ENCODE measurements around the gene CMTM1.

Gene CMTM1

GRCh38 chr16:66539623-66540469, 26.4 kb upstream of the CMTM1 start:
- no peaks in the 10 kb centered on the region for H4K20me1 ChIP-seq (ENCODE audit: control insufficient read depth, insufficient read depth, low read depth, low read length)
- no peaks in the 10 kb centered on the region for H3K9me2 ChIP-seq (replicated peaks; ENCODE audit: control insufficient read depth, low read length)
- peak overlapping the region; percentile 25; the same call in 1 of the 2 replicates for H3K4me3 ChIP-seq (ENCODE audit: low read length)
- no peak overlapping the region for H3K27ac ChIP-seq (ENCODE audit: low read depth, low read length)
- no peaks in the 10 kb centered on the region for H3K27me3 ChIP-seq (ENCODE audit: control insufficient read depth, low read length)
- TF ChIP-seq CTCF (IDR thresholded peaks at IDR 0.05; ENCODE audit: low read depth, low read length, poor library complexity, severe bottlenecking): no peak
- TF ChIP-seq EZH2phosphoT487 (IDR thresholded peaks at IDR 0.05; ENCODE audit: borderline replicate concordance, low read length): no peak
- peaks cover 8% of the 10 kb centered on the region for H3F3A ChIP-seq (ENCODE audit: control insufficient read depth, insufficient read depth)
- no peaks in the 10 kb centered on the region for H3K36me3 ChIP-seq (ENCODE audit: control insufficient read depth, low read length)
- H3K4me2 ChIP-seq (ENCODE audit: low read length): peak overlapping the region; percentile 59
- peaks cover 40% of the 10 kb centered on the region for H3K4me1 ChIP-seq (ENCODE audit: control insufficient read depth, low read length)
- no peaks in the 10 kb centered on the region for H3K79me2 ChIP-seq (ENCODE audit: control insufficient read depth, low read length)
- H3K9me3 ChIP-seq (ENCODE audit: control insufficient read depth, insufficient read depth, low read length): no peaks in the 10 kb centered on the region

DNA sequence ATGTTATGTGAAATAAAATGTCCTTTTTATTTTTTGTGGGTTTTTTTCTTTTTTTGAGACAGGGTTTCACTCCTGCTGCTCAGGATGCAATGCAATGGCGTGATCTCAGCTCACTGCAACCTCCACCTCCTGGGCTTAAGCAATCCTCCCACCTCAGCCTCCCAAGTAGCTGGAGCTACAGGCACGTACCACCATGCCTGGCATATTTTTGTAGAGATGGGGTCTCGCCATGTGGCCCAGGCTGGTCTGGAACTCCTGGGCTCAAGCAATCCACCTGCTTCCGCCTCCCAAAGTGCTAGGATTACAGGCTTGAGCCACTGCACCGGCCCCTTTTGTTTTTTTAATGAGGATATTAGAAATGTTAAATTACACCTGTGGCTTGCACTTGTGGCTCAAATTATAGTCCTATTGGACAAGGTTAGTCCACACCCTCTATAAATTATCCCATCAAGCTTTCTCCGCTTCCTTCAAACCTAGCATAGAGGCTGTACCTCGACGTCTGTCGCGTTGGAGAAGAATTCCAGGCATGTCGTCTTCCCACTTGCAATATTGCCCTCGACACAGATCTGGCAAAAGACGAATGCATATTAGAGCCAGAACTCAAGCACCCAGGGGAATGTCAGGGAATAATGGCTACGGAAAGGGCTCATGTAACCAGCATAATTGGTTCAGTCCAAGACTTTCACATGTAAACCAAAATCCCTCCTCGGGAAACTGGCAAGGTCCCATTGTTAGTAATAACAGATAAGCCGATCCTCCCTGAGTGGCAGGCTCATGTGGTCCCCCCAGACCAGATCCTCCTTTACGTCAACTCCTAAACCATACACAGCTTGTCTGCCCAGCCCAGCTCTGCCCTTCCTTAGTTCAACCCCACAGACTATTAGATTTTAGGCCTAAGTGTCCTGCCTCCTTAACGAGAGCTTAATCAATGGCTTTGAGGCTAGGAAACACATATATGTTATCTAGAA, 24.6 kb upstream of the CMTM1 start:
- Histone ChIP-seq H3K4me1 (ENCODE audit: control insufficient read depth, low read length) (peaks cover 58% of the 10 kb centered on the region), H3K27ac (ENCODE audit: low read depth, low read length) (no peak overlapping the region), H3K9me2 (replicated peaks; ENCODE audit: control insufficient read depth, low read length) (no peaks in the 10 kb centered on the region), H3K27me3 (ENCODE audit: control insufficient read depth, low read length) (no peaks in the 10 kb centered on the region), H3F3A (ENCODE audit: control insufficient read depth, insufficient read depth) (peaks cover 8% of the 10 kb centered on the region), H3K79me2 (ENCODE audit: control insufficient read depth, low read length) (no peaks in the 10 kb centered on the region), H3K9me3 (ENCODE audit: control insufficient read depth, insufficient read depth, low read length) (no peaks in the 10 kb centered on the region), H3K4me2 (ENCODE audit: low read length) (no peak overlapping the region), H4K20me1 (ENCODE audit: control insufficient read depth, insufficient read depth, low read depth, low read length) (no peaks in the 10 kb centered on the region), H3K36me3 (ENCODE audit: control insufficient read depth, low read length) (no peaks in the 10 kb centered on the region), H3K4me3 (ENCODE audit: low read length) (no peak overlapping the region)
- no peak for TF ChIP-seq EZH2phosphoT487 (IDR thresholded peaks at IDR 0.05; ENCODE audit: borderline replicate concordance, low read length)
- TF ChIP-seq CTCF (IDR thresholded peaks at IDR 0.05; ENCODE audit: low read depth, low read length, poor library complexity, severe bottlenecking): no peak

DNA sequence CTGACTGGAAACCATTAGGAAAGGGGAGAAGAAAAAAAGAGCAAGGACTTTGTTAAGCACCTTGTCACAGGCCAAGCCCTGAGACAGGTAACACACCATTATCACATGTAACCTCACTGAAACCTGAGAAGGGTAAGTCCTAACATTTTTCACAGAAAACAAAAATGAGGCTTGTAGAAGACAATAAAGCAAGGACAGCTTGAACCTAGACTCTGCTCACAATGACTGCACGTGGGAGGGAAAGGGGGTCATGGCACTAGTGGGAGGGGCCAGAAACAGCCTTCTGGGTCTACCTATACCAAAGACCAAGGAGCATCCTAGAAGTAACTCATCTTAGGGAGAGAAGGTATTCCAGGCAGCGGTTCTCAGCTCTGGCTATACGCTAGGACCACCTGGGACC, 23.8 kb upstream of the CMTM1 start:
- Histone ChIP-seq H3K27me3 (ENCODE audit: control insufficient read depth, low read length) (no peaks in the 10 kb centered on the region), H3K9me3 (ENCODE audit: control insufficient read depth, insufficient read depth, low read length) (no peaks in the 10 kb centered on the region), H3K36me3 (ENCODE audit: control insufficient read depth, low read length) (no peaks in the 10 kb centered on the region), H3K9me2 (replicated peaks; ENCODE audit: control insufficient read depth, low read length) (no peaks in the 10 kb centered on the region), H3K4me3 (ENCODE audit: low read length) (no peak overlapping the region), H3K27ac (ENCODE audit: low read depth, low read length) (no peak overlapping the region), H3K4me2 (ENCODE audit: low read length) (no peak overlapping the region), H3K4me1 (ENCODE audit: control insufficient read depth, low read length) (peaks cover 65% of the 10 kb centered on the region), H3K79me2 (ENCODE audit: control insufficient read depth, low read length) (no peaks in the 10 kb centered on the region), H4K20me1 (ENCODE audit: control insufficient read depth, insufficient read depth, low read depth, low read length) (no peaks in the 10 kb centered on the region), H3F3A (ENCODE audit: control insufficient read depth, insufficient read depth) (peaks cover 8% of the 10 kb centered on the region)
- TF ChIP-seq CTCF (IDR thresholded peaks at IDR 0.05; ENCODE audit: low read depth, low read length, poor library complexity, severe bottlenecking): no peak
- TF ChIP-seq EZH2phosphoT487 (IDR thresholded peaks at IDR 0.05; ENCODE audit: borderline replicate concordance, low read length): no peak
